ENCODE data around the gene ABCA9.

The ABCA9 gene

DNA sequence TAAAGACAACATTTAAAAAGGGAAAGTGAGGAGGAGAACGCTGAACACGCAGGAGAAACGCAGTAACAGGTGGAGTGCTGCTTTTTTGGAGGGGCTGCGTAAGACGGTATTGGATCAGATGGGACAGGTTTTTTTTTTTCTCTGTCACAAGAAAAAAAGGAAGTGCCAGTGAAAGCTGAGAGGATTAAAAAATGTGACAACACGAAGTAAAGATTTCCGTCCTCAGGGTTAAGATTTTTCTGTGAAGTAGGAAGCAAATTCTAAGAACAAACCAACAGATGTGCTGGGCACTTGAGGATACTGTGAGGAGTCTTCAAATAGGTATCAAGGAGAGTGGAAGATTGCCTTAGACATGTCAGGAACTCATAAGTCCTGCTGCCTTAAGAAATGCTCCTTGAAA, 5.8 kb upstream of the ABCA9 start:
- Histone ChIP-seq H3K36me3 (ENCODE audit: insufficient read depth, low read length) (no peaks in the 10 kb centered on the region), H3K9me3 (ENCODE audit: insufficient read depth, low read depth, low read length) (no peaks in the 10 kb centered on the region), H3K27me3 (ENCODE audit: insufficient read depth, low read length) (no peaks in the 10 kb centered on the region), H3K4me1 (ENCODE audit: insufficient read depth, low read length) (peaks cover 8% of the 10 kb centered on the region), H3K27ac (ENCODE audit: low read depth, low read length) (no peak overlapping the region), H3K9ac (ENCODE audit: low read depth, low read length) (no peak overlapping the region), H3K4me3 (ENCODE audit: low read length) (no peak overlapping the region)
- WGBS, result 91% methylated on average over 7 of the region's 7 CpGs

DNA sequence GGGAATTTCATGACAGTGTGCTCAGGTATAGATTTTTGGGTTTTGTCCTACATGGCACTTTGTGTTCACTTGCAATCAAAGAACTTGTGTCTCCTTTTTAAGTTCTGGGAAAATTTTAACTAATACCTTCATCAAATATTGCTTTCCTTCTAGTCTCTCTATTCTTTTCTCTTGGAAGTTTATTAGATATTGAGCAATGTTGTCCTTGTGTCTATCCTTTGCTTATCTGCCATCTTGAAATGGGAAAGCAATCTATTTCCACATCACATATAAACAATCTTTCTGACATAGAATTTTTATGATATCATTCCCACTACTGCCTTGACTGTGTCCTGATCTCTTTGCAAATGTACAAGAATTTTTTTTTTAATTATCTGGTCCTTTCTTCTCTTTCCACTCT, 4.4 kb upstream of the ABCA9 start:
- no peaks in the 10 kb centered on the region for H3K27me3 ChIP-seq (ENCODE audit: insufficient read depth, low read length)
- peaks cover 8% of the 10 kb centered on the region for H3K4me1 ChIP-seq (ENCODE audit: insufficient read depth, low read length)
- no peak overlapping the region for H3K9ac ChIP-seq (ENCODE audit: low read depth, low read length)
- no peak overlapping the region for H3K4me3 ChIP-seq (ENCODE audit: low read length)
- no peaks in the 10 kb centered on the region for H3K9me3 ChIP-seq (ENCODE audit: insufficient read depth, low read depth, low read length)
- no peak overlapping the region for H3K27ac ChIP-seq (ENCODE audit: low read depth, low read length)
- no peaks in the 10 kb centered on the region for H3K36me3 ChIP-seq (ENCODE audit: insufficient read depth, low read length)

DNA sequence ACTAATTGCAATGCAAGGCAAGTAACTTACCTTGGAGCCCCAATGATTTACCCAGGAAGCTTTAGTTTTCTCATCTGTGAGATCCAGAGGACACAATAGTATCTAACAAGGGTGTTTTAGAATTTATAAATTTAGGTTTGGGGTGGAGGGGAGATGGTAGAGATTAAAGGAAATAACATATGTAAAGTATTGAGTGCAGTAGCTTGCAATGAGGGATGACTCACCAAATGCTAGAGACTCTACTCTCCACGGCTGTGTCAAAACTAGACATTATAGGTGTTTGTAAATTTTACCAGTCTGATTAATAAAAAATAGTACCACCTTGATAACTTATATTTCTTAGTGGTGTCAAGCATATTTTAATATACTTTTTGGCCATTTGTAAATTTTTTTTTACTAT, 3.7 kb upstream of the ABCA9 start:
- Histone ChIP-seq H3K9ac (ENCODE audit: low read depth, low read length) (no peak overlapping the region), H3K27ac (ENCODE audit: low read depth, low read length) (no peak overlapping the region), H3K27me3 (ENCODE audit: insufficient read depth, low read length) (no peaks in the 10 kb centered on the region), H3K36me3 (ENCODE audit: insufficient read depth, low read length) (no peaks in the 10 kb centered on the region), H3K9me3 (ENCODE audit: insufficient read depth, low read depth, low read length) (no peaks in the 10 kb centered on the region), H3K4me1 (ENCODE audit: insufficient read depth, low read length) (peaks cover 6% of the 10 kb centered on the region), H3K4me3 (ENCODE audit: low read length) (no peak overlapping the region)
- no CpG with 5 or more reads among the region's 1 CpG for WGBS

DNA sequence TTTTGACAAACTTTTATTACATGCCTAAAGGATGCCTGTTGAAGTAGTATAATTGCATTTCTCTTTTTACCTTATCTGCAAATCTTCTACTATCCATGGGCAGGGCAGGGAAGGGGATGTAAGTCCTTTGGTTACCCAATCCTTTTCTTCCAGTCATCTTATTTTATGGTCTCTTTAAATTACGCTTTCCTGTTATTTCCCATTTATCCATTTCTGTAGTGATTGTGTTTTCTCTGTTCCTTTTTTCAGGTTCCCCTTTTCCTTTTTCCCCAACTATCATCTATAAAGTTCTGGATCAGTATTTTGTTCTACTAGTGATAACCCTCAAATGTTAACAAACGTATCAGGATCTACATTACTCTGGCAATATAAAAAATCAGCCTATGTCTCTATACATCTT, 3.3 kb upstream of the ABCA9 start:
- H3K4me1 ChIP-seq (ENCODE audit: insufficient read depth, low read length), result 0 out of 2 replicates have a peak, but pooled peaks cover under 1% of the 10 kb centered on the region
- H3K36me3 ChIP-seq (ENCODE audit: insufficient read depth, low read length), result no peaks in the 10 kb centered on the region
- no peak overlapping the region for H3K9ac ChIP-seq (ENCODE audit: low read depth, low read length)
- H3K9me3 ChIP-seq (ENCODE audit: insufficient read depth, low read depth, low read length), result no peaks in the 10 kb centered on the region
- H3K27me3 ChIP-seq (ENCODE audit: insufficient read depth, low read length), result no peaks in the 10 kb centered on the region
- 85% methylated on average over 1 of the region's 2 CpGs for WGBS
- H3K4me3 ChIP-seq (ENCODE audit: low read length), result no peak overlapping the region
- H3K27ac ChIP-seq (ENCODE audit: low read depth, low read length), result no peak overlapping the region

DNA sequence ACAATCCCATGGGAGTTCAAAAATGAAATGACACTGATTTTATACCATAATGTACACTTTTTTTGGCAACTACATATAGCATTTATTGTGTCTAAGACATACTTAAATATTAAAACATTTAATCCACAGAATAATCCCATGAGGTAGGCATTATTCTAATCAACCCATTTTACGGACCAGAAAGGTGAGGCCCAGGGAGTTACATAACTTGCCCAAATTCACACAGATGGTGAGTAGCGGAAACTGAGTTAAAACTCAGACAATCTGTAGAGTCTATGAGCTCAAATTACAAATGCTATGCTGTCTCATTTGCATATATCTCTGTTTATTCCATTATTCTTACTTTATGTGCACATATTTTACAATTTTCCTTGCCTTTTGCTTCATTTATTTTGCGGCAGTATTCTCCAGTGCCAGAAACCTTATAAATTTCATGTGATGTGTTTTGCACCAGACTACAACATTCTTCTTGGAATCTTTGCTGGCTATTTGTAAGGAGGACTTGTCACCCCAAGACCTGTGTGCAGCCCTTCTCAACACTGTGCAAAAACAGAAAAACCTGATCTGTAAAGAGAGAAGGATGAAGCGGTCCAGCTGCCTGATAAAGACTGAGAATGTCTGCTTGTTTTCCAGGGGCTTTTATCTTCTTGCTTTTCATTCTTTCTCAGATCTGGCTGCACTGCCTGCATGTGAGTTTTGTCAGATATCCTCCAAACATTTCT, 2.3 kb upstream of the ABCA9 start:
- no peak overlapping the region for H3K4me3 ChIP-seq (ENCODE audit: low read length)
- no peak overlapping the region for H3K27ac ChIP-seq (ENCODE audit: low read depth, low read length)
- WGBS, result 94% methylated on average over 4 of the region's 4 CpGs
- no peaks in the 10 kb centered on the region for H3K4me1 ChIP-seq (ENCODE audit: insufficient read depth, low read length)
- H3K27me3 ChIP-seq (ENCODE audit: insufficient read depth, low read length), result no peaks in the 10 kb centered on the region
- no peak overlapping the region for H3K9ac ChIP-seq (ENCODE audit: low read depth, low read length)
- H3K9me3 ChIP-seq (ENCODE audit: insufficient read depth, low read depth, low read length), result no peaks in the 10 kb centered on the region
- H3K36me3 ChIP-seq (ENCODE audit: insufficient read depth, low read length), result no peaks in the 10 kb centered on the region

DNA sequence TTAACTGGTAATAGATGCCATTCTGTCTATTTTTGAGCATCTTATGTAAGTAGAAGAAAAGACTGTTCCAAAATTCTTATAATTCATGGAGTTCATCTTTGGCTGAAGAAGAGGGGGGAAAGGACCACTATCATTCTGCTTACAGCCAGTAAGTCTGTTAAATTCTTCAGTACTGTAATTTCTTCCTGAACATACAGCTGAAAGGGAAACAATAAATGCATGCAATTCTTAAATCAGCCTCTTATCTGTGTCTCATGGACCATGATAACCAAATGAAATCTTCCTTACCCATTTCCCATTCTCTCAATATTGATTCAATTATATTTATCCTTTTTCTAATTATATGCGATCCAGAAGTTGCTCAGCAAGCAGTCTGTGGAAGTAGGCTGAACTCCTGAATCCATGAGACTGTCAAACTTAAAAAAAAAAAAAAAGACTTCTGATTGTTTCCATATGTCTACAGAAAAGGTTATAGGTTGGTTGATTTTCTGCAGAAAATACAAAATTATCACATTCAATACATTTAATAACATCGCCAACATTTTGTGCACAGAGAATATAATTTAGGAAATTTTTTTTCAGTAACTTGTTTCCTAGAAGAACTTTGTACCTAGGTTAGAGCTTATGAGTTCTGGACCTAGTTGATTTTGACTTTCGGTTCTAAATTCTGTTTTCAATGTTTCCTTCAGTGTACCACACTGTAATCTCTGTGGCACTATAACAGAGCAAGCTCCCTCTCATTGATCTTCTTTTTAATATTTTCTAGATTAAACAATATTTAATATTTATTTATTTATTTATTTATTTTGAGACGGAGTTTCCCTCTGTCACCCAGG, 1.2 kb upstream of the ABCA9 start:
- no peaks in the 10 kb centered on the region for H3K27me3 ChIP-seq (ENCODE audit: insufficient read depth, low read length)
- H3K4me3 ChIP-seq (ENCODE audit: low read length), result no peak overlapping the region
- H3K27ac ChIP-seq (ENCODE audit: low read depth, low read length), result no peak overlapping the region
- no peaks in the 10 kb centered on the region for H3K9me3 ChIP-seq (ENCODE audit: insufficient read depth, low read depth, low read length)
- no peak overlapping the region for H3K9ac ChIP-seq (ENCODE audit: low read depth, low read length)
- WGBS, result 93% methylated on average over 3 of the region's 4 CpGs
- H3K4me1 ChIP-seq (ENCODE audit: insufficient read depth, low read length), result no peaks in the 10 kb centered on the region
- H3K36me3 ChIP-seq (ENCODE audit: insufficient read depth, low read length), result no peaks in the 10 kb centered on the region

DNA sequence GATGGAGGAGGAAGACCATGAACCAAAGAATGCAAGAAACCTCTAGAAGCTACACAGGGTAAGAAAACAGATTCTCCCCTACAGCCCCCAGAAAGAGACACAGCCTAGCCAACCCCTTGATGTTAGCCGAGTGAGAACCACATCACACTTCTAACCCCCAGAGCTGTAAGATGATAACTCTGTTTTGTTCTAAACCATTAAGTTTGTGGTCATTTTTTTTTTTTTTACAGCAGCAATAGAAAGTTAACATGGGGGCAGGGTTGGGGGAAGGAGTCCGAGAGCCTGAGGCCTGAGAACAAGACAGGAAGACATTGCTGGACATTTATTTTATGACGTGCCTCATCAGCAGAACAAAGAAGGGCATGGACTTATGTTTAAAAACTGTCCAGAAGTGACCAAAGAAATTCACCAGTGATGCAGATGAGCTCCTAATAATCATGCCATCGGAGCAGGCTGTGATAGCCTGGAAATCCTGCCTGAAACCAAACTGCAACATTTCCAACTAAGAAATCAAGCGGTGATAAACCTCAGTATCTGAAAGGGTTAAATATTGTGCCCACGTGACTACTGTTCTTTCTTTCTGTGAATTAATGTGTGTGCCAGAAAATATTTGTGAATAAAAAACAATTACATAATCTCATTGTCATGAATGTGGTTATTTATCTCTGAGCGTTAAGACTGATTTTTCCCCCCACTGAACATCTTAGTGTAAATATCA, 1.1 kb downstream of the ABCA9 start:
- Histone ChIP-seq H3K36me3 (ENCODE audit: insufficient read depth, low read length) (no peaks in the 10 kb centered on the region), H3K9me3 (ENCODE audit: insufficient read depth, low read depth, low read length) (no peaks in the 10 kb centered on the region), H3K4me3 (ENCODE audit: low read length) (no peak overlapping the region), H3K27ac (ENCODE audit: low read depth, low read length) (no peak overlapping the region), H3K27me3 (ENCODE audit: insufficient read depth, low read length) (no peaks in the 10 kb centered on the region), H3K9ac (ENCODE audit: low read depth, low read length) (no peak overlapping the region), H3K4me1 (ENCODE audit: insufficient read depth, low read length) (no peaks in the 10 kb centered on the region)
- WGBS, result 83% methylated on average over 6 of the region's 7 CpGs

DNA sequence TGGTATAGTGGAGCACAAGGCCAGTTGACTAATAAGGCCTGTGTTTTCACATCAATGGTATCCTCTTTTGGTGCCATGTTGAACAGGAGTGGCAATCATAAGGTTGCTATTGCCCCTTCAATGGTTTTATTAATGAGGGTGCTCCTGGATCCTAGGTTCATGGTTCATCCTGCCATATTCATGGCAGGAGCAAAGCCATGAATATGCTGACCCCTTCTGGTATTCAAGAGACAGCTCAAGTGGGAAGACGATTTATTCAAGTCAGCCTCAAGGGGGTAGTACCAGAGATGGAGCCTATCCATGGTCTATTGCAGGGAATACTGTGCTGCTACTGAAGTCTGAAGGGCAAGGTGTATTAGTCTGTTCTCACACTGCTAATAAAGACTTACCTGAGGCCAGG, 2.6 kb downstream of the ABCA9 start:
- no peak overlapping the region for H3K9ac ChIP-seq (ENCODE audit: low read depth, low read length)
- no peak overlapping the region for H3K4me3 ChIP-seq (ENCODE audit: low read length)
- no peaks in the 10 kb centered on the region for H3K27me3 ChIP-seq (ENCODE audit: insufficient read depth, low read length)
- H3K27ac ChIP-seq (ENCODE audit: low read depth, low read length), result no peak overlapping the region
- no peaks in the 10 kb centered on the region for H3K36me3 ChIP-seq (ENCODE audit: insufficient read depth, low read length)
- H3K9me3 ChIP-seq (ENCODE audit: insufficient read depth, low read depth, low read length), result no peaks in the 10 kb centered on the region
- 85% methylated on average over 1 of the region's 1 CpG for whole genome bisulfite sequencing
- H3K4me1 ChIP-seq (ENCODE audit: insufficient read depth, low read length), result no peaks in the 10 kb centered on the region

DNA sequence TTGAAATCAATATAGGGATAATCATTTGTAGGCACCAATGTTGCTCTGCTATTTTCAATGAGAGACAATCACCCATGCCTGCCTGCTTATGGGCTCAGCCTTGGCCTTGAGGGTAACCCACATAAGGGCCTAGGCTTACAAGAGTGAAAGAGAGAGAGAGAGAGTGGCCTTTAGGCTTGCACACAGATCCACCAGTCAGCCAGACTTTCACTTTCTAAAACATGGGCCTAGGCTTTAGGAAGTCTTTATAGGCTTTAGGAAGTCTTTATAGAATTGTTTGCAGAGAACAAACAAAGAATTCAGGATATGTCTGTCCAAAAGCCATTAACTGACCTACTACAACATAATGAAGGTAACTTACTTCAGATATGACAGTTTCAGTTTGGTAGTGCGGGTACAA, 3.4 kb downstream of the ABCA9 start:
- no CpG with 5 or more reads among the region's 1 CpG for whole genome bisulfite sequencing
- Histone ChIP-seq H3K36me3 (ENCODE audit: insufficient read depth, low read length) (no peaks in the 10 kb centered on the region), H3K4me3 (ENCODE audit: low read length) (no peak overlapping the region), H3K27me3 (ENCODE audit: insufficient read depth, low read length) (no peaks in the 10 kb centered on the region), H3K27ac (ENCODE audit: low read depth, low read length) (no peak overlapping the region), H3K4me1 (ENCODE audit: insufficient read depth, low read length) (no peaks in the 10 kb centered on the region), H3K9me3 (ENCODE audit: insufficient read depth, low read depth, low read length) (no peaks in the 10 kb centered on the region), H3K9ac (ENCODE audit: low read depth, low read length) (no peak overlapping the region)

DNA sequence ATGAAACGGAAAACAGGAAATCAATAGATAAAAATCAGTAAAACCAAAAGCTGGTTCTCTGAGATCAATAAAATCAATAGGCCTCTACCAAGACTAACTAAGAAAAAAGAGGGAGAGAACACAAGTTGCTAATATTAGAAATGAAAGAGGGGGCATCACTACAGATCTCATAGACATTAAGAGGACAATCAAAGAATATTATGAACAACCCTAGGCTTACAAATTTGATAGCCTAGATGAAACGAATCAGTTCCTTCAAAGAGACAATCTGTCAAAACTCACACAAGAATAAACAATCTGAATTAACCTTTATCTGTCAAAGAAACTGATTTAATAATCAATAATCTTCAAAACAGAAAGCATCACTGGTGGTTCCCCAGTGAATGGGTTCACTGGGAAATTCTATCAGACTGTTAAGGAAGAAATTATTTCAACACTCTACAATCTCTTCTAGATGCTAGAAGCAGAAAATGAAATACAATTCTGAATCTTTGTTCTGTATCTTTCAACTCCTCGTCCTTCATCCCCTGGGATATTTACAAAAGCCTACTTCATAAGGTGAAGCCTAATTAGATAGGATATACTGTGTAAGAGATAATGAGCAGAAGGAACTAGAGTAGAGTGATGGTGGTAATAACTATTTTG, 4.4 kb downstream of the ABCA9 start:
- H3K27ac ChIP-seq (ENCODE audit: low read depth, low read length), result no peak overlapping the region
- no peaks in the 10 kb centered on the region for H3K9me3 ChIP-seq (ENCODE audit: insufficient read depth, low read depth, low read length)
- H3K27me3 ChIP-seq (ENCODE audit: insufficient read depth, low read length), result no peaks in the 10 kb centered on the region
- H3K4me3 ChIP-seq (ENCODE audit: low read length), result no peak overlapping the region
- H3K4me1 ChIP-seq (ENCODE audit: insufficient read depth, low read length), result no peaks in the 10 kb centered on the region
- no peak overlapping the region for H3K9ac ChIP-seq (ENCODE audit: low read depth, low read length)
- no peaks in the 10 kb centered on the region for H3K36me3 ChIP-seq (ENCODE audit: insufficient read depth, low read length)
- WGBS, result 77% methylated on average over 1 of the region's 3 CpGs

DNA sequence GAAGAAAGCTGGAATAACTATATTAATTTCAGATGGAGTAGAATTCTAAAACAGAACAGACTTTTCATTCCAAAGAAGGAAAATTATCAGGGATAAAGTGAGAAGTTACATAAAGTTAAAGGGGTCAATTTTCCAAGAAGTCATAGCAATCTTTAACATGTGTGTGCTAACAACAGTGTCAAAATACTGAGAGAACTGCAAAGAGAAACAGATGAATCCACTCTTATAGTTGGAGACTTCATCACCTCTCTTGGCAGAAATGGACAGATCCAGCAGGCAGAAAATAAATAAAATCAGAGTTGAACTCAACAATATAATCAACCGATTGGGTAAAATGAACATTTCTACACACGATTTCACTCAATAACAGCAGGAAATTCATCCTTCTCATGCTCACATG, 5.4 kb downstream of the ABCA9 start:
- 94% methylated on average over 2 of the region's 2 CpGs for WGBS
- no peak overlapping the region for H3K27ac ChIP-seq (ENCODE audit: low read depth, low read length)

More for the DNA sequence above, 5.4 kb downstream of the ABCA9 start:
- Histone ChIP-seq H3K36me3 (ENCODE audit: insufficient read depth, low read length) (no peaks in the 10 kb centered on the region), H3K4me3 (ENCODE audit: low read length) (no peak overlapping the region), H3K4me1 (ENCODE audit: insufficient read depth, low read length) (no peaks in the 10 kb centered on the region), H3K9ac (ENCODE audit: low read depth, low read length) (no peak overlapping the region), H3K9me3 (ENCODE audit: insufficient read depth, low read depth, low read length) (no peaks in the 10 kb centered on the region), H3K27me3 (ENCODE audit: insufficient read depth, low read length) (no peaks in the 10 kb centered on the region)
